GM18520 (cell line): ENCODE measurements around the gene NACA2.
"Not testable (repeated sequence)": the region's sequence is repeated elsewhere in the genome, so short reads cannot be mapped to it uniquely, and the experiment has no call there.

Source experiments
- ATAC-seq: cut with Tn5 transposase; IDR thresholded peaks from one replicate; pipeline ENCODE4 v1.9.1; 2021; ENCODE audit not compliant: unreplicated experiment

Gene NACA2

GRCh38 chr17:61552560-61552959 lies 38.5 kb downstream of the NACA2 start:
- not testable (repeated sequence) for ATAC-seq

DNA sequence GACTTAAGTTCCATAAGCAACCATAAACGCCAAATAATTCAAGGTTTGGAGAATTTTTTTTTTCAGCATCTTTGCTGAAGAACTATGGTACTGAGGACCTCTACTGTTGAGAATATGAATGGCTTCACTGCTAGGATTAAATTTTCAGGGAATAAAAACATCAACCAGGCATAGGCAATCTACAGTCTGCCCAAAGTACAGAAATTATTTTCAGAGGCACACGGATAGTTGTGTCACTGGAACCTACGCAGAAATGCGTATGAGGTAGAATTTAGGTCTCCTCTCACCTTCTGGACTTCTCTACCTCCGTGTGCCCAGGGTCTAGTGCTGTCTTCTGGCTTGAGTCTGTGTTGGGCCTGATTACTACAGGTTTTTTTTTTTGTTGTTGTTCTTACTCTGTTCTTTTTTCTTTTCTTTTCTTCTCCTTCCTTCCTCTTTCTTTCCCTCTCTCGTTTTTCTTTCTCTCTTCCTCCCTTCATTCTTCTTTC lies 39.7 kb downstream of the NACA2 start:
- ATAC-seq = no peak

DNA sequence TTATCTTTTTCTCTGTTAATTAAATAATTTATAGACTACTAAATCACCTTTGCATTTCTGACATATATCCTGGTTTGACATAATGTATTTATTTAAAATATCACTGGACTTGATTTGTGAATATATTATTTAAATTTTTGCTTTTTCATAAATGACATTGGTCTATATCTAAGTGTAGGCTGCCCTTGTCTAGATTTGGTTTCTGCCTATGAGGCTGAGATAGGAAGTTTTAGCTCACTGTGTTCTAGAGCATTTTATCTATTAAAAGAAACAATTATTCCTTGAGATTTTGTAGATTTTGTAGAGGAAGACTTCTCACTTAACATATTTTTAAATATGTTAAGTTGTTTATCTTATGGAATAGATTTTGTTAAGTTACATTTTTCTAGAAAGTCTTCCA lies 43.9 kb downstream of the NACA2 start:
- ATAC-seq = no peak

DNA sequence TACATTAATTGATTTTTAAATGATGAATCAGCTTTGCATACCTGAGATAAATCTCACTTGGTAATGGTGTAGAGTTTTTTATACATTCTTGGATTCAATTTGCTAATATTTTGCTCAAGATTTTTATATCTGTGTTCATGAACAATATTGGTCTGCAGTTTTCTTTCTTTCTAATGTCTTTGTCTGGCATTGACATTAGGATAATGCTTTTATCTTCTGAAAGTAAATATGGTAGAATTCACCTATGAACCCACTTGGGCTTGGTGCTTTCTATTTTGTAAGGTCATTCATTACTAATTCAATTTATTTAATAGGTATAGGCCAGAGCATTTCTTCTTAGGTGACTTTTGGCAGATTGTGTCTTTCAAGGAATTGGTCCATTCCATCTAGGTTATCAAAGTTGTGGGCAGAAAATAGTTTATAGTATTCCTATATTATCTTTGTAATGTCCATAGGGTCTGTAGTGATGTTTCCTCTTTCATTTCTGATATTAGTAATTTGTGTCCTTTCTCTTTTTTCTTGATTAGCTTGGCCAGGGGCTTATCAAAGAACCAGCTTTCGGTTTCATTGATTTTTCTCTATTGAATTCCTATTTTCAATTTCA lies 45.6 kb downstream of the NACA2 start:
- no peak for ATAC-seq

- no peak for ATAC-seq
These were observed 47.1 kb downstream of the NACA2 start for GRCh38 chr17:61543786-61544415.

DNA sequence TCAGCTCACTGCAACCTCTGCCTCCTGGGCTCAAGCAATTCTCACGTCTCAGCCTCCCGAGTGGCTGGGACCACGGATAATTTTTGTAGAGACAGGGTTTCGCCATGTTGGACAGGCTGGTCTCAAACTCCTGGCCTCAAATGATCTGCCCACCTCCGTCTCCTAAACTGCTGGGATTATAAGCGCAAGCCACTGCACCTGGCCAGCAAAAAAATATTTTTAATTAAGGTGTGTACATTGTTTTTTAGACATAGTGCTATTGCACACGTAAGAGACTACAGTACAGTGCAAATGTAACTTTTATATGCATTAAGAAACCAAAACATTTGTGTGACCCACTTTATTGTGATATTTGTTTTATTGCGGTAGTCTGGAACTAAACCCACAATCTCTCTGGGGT lies 49.0 kb downstream of the NACA2 start:
- ATAC-seq = no peak

- no peak for ATAC-seq
These were observed 50.1 kb downstream of the NACA2 start for GRCh38 chr17:61540874-61541273.
